Right kidney (tissue), 1 donor: ENCODE measurements around the gene ADGRD2.

Experiments used
- DNase-seq: peaks from one replicate; pipeline ENCODE4 v3.0.0-alpha.2; 2016

The ADGRD2 gene

DNA sequence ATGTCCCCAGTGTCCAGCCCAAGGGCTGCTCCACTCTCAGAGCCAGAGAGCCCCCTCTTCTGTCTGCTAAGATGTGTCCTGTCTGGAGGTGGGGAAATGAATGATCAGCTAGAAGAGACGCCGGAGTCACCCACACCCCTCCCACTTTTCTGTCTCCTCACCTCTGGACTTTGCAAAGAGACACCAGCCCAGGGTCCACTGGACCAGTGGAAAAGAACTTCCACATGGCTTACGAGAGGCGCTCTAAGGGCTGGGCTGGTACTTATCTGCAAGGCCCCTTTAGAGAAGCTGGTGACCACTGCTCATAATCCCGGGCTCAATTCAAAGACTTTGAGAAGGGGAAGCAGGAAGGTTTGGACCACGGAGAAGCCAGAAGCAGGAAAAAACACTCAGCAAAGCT, 47.8 kb downstream of the ADGRD2 start:
- DNase-seq: no peak

DNA sequence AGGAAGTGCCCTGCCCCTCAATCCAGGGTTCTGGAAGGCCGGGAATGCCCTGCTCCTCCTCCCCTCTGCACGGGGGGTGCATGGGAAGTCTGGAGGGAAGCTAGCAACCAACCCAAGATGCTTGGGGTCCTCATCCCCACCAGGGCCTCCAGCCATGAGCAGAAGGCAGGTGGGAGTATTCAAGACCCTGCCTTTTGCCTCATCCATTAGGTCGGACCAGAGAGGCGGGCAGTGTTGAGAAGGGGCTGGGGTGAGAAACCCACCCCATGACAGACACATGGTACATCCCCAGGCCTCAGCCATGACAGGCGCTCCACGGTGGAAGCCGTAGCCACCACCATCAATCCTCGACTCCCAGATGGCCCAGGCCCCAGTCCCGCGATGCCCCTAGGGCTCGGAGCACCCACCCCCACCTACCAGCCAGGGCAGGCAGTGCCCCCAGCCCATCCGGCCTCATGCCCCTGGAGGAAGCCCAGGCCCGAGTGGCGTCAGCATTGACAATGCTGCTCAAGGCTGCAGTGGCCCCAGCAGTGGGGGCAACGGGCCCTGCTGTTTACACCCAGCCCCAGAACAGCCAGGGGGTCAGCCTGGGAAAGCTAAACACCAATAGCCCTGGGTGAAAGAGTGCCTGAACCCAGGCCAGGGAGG, 48.4 kb downstream of the ADGRD2 start:
- no peak for DNase-seq

DNA sequence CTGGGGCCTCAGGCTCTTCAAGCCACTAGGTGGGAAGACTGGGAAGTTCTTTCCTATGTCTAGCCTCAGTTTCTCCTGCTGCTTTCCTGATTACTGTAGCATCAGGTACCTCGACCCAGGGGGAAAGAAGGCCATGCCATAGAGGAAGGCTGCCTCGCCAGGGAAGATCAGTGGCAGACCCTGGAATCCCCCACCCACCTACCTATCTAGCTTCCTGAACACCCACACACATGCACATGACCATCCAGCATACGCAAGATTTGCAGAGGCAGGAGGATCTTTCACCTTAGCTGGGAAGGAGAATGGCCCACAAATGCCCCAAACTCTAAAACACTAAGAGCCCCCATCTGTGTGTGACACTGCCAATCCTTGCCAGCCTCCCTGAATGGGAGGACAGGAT, 49.0 kb downstream of the ADGRD2 start:
- DNase-seq: no peak

DNA sequence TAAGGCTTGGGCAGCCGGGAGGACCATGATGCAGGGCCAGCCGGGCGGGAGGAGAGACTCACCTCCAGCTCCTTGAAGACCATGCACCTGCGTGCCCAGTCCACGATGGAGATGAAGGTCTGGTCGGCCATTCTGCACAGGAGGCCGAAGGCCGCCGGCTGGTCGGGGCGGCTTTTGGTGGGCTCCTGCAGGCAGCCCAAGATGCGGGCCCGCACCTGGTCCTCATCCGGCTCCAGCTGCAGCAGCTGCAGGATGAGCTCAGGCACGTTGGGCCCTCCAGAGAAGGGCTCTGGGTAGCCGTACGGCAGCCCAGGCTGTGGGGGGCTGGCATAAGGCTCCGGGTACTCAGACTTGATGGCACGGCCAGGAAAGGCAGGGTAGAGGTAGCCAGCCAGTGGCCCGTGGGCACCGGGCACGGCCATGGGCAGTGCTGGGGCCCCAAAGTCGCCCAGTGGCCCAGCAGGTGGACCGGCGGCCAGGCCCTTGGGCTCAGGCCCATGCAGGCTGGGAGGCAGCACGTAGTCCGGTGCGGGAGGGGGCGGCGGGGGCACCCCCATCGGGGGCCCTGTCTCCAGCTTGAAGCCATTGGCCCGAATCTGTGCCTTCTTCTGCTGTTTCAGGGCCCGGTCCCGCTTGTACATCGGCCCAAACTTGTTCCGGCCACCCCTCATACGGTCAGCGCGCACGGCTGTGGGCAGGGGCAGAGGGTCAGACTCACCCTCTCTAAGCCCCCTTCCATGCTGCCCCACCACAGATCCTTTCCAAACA, 50.0 kb downstream of the ADGRD2 start:
- no peak for DNase-seq

DNA sequence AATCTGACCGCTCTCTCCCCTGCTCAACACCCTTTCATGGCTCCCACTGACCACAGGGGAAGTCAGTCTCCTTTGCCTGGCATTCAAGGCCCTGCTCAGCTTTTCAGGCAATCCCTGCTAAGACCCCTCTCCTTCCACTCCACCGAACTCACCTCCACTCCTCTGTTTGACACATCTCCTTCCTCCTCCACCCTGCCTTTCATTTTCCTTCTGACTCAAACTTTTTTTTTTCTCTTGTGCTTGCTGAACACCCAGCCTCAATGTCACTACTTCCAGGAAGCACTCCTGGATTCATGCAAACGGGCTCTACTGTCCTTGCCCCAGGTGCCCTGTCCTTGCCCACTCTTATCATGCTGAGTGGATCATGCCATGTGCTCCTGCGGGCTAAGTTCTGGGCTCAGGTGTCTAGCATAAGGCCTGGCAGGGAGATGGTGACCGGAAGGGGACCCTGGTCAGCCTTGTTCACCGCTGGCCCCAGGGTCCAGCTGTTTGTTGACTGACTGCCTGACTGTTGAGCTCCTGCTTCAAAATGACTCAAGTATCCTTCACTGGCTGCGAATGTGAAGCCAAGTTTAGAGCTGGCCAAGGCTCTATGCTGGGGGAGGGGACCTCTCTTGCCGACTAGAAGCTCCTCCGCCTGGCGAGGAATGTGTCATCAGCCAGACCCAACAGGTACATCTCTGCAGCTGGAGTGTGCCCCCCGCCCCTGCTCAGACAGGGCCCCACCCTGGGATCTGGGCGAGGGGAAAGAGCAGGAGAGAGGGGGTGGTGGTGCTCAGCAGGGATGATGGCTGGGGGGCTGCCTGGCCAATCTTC, 50.8 kb downstream of the ADGRD2 start:
- no peak for DNase-seq

GRCh38 chr9:124501771-124502320, 51.6 kb downstream of the ADGRD2 start:
- DNase-seq: no peak

GRCh38 chr9:124502711-124503702, 52.8 kb downstream of the ADGRD2 start:
- DNase-seq: peak; percentile 70

DNA sequence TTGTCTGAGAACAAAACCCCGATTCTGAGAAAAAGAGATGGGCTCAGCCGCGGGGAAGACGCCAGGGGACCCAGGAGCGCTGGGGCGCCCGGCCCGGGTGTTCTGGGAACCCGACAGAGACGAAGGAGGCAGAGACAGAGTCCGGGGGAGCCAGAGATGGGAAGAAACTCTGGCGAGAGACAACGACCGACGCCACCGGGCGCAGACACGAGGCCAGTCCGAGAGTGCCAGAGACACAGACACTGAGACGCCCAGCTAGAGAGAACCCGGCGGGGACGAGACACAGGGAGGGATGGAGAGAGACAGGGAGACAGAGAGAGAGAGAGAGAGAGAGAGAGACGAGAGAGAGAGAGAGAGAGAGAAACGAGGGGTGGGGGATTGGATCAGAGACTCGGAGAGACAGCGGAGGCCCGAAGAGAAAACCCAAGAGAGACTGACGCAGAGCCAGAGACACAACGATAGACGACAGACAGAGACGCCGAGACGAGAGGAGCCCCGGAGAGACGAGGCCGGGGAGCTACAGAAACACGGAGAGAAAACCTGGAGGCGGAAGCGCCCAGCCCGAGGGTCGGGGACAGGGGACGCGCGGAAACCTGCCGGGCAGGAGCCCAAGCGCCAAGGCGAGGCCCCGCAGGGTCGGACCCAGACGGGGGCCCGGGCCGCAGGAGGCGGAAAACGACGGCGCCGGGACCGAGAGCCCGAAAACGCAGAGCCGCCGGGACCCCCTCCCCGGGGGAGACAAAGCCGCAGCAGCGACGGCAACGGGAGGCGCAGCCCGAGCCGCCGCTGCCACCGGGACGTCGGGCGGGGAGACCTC, 53.7 kb downstream of the ADGRD2 start:
- DNase-seq: peak; percentile 69

- DNase-seq: no peak
These were observed 54.3 kb downstream of the ADGRD2 start for GRCh38 chr9:124504530-124505005.

GRCh38 chr9:124505006-124505900, 55.0 kb downstream of the ADGRD2 start:
- DNase-seq: no peak

- DNase-seq: no peak
These were observed 55.7 kb downstream of the ADGRD2 start for GRCh38 chr9:124505901-124506346.

DNA sequence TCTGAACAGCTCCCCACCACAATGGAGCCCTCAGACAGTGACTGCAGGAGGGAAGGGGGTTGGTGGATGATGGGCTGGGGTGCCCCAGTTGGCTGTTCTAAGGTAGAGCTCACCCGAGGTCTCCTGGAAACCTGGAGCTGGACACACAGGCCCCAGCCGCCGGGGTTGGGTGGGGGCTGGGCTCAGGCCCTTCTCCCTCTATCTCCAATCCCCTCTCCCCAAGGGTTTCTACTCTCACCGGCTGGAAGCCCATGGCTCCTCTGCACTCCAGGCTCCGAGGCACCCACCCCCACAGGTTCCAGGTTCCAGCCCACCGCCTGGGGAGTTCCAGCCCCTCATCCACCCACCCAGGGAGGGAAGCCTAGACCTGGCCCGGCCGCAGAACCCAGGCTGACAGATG, 56.2 kb downstream of the ADGRD2 start:
- no peak for DNase-seq

- DNase-seq: no peak
These were observed 57.0 kb downstream of the ADGRD2 start, which contains the start of gene NR5A1 for GRCh38 chr9:124506931-124507879. NR5A1 (minus strand) TSS chr9:124507399; CDS start chr9:124503395, 4,004 bp downstream.

DNA sequence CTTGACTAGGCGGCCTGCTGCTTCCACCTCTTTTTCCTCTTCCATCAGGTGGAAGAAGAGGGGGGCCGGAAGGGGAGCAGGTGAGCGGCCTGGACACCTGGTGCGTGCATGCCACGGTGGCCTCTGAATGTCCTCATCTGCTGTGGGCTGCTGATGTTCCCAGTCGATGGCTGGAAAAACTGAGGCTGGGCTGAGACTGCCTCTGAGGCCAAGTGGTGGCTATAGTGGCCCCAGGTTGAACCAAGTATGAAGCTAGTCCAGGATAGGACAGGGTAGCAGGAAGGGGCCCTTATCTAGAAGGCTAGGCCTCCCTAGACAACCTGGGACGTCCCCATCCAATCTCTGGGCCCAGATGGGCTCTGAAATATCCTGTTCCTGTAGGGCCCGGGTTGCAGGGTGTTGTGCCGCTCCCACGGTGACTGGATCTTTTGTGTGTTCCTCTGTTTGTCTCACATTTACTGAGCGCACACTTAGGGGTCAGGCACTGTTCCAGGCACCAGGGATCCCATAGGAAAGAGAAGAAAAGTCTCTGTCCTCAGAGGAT, 57.7 kb downstream of the ADGRD2 start:
- no peak for DNase-seq

DNA sequence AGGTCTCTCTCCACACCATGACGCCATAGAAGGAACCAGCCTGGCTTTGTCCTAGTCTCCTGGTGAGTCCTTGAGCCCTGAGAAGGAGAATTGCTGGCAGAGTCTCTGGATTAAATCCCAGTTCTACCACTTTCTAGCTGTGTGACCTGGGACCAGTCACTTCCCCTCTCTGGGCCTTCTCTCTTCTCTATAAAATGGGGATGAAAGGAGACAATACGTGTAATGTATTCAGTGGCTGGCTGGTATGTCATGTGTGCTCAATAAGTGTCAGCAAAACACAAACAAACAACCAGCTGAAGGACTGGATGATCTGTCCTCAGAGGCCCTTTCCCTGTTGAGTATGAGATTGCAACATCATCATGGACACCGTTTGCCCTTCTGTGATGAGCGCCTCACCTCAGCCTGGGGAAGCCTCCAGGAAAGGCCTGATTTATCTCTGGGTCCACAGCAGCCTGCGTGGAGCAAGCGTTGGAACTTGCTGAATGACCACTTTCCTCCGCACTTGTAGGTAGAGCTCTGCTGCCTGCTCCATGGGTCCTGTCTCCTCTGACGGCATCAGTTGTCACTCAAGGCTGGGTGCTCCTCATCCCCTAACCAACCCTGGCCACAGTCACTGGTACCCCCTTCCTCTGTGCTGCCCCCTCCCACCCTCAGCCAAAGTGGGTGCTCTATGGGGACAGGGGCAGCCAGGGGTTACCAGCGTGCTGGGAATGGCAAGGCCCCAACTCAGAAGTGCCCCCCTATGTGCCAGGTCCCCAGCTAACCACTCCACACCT, 60.6 kb downstream of the ADGRD2 start:
- no peak for DNase-seq

- DNase-seq: no peak
These were observed 61.2 kb downstream of the ADGRD2 start for GRCh38 chr9:124511426-124511840.
